HS-27A (cell line): ENCODE results near the gene C21orf58.
A peak's percentile ranks its signal among the peaks of the same experiment; 100 is the strongest.

Source experiments
- DNase-seq: peaks from one replicate; pipeline ENCODE4 v3.0.0-alpha.2; 2012; ENCODE audit warnings: low read depth, missing footprints

C21orf58 gene

DNA sequence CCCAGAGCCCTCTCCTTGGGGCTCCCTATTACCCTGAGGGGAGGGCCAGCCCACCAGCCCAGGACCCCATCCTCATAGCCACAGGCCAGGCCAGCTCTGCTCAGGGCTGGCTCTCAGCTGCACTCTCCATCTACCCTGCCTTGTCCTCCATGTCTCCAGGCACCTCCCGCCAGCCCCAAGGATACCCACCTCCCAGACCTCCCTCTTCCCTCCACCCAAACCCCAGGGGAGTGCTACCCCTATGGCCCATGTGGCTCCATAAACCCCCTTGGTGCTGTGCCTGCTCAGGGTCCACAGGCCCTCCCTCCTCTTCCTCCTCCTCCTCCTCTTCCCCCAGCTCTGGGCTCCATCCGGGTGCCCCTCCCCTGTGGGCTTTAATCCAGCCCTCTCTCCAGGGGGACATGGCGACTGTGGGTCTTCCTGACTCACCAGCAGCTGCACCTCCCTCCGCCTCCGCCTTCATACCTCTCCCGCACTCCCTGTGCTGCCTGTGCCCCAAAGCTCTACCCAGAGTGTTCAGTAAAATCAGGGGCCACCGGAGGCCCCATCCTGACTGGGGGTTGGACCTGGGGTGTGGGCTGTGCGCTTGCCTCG is 28.4 kb downstream of the C21orf58 start:
- no peak for DNase-seq

DNA sequence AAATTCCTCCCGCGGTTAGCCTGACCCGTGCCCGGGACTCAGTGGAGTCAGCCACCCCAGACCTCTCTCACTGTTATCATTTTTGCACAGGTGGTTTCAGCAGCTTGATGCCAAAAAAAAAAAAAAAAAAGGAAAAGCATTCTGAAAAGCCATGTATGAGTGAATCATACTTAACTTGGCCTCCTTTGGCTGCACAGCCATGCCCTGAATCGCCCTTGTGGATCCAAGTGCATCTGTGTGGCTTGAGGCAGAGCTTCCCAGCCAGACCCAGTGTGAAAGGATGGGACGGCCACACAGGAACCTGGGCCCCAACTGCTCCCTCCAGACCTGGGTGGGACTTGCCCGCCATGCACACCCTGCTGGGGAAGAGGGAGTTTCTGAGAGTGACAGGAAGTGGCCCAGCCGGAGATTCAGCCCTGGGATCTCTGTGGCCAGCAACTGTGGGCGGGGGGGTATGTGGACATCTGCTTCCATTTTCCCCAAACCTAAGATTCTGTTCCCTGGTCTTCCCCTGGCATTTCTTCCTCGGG is 29.0 kb downstream of the C21orf58 start:
- no peak for DNase-seq

DNA sequence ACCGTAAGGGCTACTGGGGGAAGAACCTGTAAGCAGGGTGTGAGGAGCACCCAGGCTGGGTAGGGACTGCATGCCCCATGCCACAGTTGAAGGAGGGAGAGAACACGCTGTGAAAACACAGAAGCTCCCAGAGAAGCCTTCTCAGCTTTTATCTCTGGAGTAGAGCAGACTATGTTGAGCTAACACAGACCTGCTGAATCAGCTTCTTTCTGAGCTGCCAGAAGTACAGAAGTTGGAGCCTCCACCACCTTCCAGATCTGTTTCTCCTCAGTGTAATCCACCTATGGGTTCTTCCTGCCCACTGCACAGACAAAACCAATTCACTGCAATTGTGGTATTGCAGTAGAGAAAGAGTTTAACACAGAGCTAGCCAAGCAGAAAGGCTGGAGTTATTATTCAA is 32.1 kb downstream of the C21orf58 start:
- no peak for DNase-seq

DNA sequence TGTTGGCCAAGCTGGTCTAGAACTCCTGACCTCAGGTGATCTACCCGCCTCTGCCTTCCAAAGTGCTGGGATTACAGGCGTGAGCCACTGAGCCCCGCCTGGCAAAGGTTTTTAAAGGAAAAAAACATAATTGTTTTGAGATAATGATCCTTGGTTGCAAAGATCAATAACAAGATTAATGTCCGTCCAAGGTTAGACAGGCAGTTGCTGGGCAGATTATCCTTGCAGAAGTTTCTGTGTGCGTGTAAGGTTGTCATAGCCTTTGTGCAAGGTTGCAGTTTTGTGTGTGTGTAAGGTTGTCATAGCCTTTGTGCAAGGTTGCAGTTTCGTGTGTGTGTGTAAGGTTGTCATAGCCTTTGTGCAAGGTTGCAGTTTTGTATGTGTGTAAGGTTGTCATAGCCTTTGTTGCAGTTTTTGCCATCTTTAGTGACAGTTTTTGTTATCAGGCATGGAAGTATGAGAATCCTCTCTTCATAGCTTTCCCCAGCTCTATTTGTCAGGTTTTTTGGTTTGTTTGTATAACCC is 34.0 kb downstream of the C21orf58 start:
- no peak for DNase-seq

DNA sequence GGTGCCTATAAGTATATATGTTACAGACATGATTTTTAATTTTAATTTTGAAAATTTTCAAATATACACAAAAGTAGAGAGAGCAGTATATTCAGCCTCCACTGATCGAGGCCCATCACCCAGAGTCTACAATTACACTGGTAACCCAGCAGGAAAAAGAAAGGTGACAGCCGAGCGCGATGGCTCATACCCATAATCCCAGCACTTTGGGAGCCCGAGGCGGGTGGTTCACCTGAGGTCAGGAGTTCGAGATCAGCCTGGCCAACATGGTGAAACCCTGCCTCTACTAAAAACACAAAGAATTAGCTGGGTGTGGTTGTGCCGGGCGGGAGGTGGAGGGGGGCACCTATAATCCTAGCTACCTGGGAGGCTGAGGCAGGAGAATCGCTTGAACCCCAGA is 36.1 kb downstream of the C21orf58 start:
- DNase-seq = no peak

DNA sequence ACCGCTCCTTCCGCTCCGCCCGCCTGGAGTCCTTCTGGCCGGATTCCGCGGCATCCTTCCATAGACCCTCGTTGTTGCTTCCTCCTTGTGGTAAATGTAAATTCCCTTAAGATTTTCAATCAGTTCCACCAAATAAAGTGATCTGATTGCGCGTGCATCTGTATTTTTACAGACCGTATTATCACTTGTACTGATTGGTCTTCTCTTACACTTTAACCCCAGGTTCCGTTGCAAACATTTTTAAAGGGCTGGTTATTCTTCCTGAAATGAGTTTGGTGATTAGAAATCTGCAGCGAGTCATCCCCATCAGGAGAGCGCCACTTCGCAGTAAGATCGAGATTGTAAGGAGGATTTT is 37.0 kb downstream of the C21orf58 start:
- DNase-seq = peak; percentile 55

DNA sequence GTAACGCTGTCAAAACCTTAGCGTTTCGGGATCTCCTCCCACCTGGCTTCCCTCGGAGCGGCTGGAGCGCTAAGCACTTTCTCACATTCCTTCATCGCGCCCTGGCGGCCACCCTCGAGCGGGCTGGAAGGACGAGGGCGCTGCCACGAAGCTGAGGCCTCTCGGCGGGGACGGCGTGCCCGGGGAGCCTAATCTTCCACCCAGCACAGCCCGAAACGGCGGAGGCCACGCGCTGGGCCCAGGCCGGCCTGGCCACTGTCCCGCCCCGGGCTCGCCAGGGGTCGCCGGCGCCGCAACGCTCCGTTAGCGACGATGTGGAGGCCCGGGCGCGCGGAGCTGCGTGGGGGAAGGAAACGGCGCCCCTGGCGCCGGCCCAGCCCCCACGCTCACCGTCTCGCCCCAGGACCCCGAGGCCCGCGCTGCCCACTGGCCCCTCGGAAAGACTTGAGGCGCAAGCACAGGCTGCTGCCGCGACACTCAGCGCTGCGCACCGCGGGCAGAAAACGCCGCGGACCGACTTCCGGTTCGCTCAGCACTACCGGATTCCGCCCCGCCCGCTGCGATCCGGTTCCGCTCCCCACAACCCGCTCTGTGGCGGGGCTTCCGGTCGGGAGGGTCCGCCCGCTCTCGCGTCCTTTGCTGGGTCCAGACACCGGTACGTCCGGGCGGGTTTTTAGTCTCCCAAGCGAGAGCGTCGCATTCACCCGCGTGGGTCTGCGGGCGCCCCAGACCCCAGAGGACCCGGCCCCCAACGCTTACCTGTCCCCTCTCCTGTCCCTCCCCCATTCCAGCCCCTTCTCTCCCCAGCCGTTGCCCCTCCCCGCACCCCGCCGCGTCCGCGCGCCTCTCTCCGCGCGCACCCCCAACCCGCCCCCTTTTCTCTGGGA is 37.7 kb downstream of the C21orf58 start, which contains the start of gene YBEY:
TSS of gene YBEY (plus strand) at position 582 of the 887 bp plus-strand sequence. CDS start 572 bp downstream, outside the sequence.
- DNase-seq = peak; percentile 83

DNA sequence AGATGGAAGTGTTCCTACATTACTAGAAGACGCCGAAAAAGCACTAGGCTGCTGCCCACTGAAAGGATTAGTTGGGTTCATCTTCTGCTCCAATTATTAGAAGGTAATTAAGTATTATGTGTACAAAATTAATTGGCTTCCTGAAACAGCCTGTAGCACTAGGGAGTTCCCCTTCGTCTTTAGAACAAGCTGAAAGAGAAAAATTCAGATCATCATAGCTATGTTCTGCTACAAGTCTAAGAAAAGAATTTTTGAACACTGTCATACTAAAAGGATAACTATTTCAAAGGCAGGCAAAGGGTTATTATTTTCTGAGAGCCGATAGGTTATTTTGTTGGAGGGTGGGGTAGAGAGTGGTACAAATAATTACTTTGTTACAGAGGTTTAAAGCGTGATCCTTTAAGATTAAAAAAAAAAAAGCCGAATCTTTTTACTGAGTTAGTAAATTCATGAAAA is 38.4 kb downstream of the C21orf58 start, which contains the start of gene MCM3AP:
TSS of gene MCM3AP (minus strand) at position 406 of the 456 bp plus-strand sequence. CDS start at position 81, 325 bp downstream.
- DNase-seq = no peak

DNA sequence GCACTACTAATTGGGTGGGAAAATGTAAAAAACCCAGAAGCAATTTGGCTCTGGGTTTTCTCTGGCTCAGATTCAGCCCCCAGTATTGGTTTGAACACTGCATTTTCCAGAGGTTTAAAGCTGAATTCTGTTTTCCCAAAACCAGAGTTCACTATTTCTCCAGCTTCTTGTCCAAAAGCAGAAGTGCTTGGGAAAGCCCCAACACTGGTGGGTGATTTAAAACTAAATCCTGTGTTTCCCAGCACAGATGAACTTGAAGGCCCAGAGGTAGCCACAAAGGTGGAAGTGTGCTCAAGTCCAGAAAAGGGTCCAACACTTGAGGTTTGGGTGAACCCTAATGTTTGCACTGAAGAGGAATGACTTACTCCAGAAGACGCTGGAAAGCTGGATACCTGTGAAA is 38.9 kb downstream of the C21orf58 start:
- DNase-seq = no peak

DNA sequence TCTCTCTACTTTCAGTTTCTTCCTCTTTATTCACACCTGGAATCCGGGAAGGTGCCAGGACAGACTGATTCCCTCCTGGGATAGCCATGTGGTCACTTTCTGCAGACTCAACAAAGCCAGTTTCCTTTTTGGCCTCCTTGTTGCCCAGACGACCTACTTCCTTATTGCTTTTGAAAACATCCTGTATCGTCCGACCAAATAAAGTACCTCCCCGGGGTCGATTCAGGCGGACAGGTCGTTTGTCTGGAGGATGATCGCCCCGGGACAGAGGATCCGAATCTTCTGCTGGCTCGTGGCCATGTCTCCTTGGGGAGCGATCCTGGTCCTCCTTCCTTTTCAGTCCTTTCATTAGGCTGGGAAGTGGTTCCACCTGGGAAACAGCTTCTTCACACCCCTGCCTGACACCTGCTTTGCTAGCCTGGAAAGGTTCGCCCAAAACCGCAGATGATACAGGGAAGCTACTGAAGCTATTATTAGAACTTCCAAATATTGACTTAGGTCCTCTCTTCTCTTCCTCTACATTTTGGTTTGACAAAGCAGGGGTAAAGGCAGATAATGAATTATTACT is 39.5 kb downstream of the C21orf58 start:
- DNase-seq = no peak

DNA sequence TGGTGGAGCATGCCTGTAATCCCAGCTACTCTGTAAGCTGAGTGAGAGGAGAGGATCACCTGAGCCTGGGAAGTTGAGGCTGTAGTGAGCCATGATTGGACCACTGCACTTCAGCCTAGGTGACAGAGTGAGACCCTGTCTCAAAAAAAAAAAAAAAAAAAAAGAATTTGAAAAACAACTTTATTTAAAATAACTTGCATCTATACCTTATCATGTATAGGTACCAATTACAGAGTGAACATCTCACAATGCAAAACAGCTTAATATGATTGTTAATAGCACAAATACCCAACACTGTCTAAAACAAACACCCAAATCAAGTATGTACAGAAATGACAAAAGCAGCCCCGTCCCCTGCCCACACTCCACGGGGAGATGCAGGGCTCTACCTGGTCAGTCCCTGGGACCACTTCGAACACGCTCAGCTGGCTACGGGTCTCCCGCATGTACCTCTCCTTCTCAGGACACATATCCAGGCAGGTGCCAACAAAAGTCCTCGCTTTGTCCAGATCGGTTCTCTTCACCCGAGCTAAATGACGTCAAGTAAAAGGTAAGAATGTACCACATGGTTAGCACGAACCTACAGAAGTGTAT is 48.8 kb downstream of the C21orf58 start:
- DNase-seq = no peak

DNA sequence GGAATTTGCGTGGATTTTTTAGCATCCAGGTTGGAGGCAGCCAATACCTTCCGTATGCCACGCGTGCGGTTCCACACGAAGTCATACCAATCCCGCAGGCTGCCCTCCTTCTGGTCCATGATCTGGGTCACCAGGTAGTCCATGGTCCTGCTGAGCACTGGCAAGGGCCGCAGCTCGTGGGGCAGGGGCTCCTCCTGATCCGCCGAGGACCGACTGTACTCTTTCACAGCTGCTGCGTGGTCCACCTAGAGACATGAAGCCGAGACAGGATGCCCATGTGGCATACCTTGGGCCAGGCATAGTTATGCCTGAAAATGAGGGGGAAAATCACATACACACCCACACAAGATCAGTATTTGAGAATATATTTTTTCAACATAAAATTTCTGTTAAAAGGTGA is 50.3 kb downstream of the C21orf58 start:
- no peak for DNase-seq

DNA sequence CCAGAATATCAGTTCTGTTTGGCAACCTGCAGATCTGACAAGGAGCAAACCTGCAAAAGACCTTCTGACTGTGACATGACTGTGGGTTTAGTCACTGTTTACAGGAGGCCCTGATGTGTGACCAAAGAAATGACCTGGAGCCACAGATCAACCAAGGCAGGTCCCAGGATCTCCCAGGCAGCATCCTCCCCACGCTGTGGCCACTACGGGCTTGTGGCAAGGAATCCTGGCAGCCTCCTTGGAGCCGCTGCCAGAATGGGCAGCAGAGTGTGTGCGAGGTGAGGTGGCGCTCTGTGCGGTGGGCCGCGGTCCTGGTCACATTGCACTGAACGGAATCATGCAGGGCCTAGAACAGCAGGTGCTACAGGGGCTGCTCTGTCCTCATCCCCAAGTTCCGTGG is 54.2 kb downstream of the C21orf58 start:
- no peak for DNase-seq

DNA sequence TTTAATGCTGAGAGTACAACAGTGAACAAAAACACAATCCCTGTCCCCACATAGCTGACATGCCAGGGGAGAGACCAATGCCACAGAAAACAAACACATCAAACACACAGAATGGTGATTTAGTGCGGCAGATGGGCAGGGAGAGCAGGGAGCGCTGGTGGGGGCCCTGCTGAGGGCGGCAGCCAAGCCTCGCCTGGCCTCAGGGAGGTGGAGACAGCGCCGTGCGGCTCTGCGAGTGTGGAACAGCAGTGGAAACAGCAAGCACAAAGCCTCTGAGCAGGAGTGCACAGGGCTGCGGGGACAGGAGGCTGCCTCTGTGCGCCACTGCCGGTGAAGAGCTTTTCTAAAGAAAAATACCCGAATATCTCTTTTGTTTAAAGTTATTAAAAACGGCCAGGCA is 55.3 kb downstream of the C21orf58 start:
- no peak for DNase-seq

DNA sequence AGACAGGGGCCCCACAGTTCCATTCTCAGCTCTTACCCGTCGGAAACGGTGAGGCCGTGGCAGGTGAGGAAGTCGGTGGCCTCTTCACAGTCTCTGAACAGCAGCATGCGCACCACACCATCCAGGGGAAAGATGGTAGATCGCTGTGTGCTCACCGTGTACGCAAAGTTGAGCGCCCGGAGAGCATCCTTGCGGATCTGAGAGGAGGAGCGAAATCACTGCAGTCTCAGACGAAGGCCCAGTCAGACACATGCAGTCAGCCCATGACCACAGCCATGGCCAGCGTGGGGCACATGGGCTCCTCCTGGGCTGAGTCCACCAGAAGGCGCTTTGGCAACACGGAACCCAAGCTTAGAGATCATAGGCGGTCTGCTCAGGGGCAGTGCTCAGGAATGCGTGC is 56.7 kb downstream of the C21orf58 start:
- no peak for DNase-seq

DNA sequence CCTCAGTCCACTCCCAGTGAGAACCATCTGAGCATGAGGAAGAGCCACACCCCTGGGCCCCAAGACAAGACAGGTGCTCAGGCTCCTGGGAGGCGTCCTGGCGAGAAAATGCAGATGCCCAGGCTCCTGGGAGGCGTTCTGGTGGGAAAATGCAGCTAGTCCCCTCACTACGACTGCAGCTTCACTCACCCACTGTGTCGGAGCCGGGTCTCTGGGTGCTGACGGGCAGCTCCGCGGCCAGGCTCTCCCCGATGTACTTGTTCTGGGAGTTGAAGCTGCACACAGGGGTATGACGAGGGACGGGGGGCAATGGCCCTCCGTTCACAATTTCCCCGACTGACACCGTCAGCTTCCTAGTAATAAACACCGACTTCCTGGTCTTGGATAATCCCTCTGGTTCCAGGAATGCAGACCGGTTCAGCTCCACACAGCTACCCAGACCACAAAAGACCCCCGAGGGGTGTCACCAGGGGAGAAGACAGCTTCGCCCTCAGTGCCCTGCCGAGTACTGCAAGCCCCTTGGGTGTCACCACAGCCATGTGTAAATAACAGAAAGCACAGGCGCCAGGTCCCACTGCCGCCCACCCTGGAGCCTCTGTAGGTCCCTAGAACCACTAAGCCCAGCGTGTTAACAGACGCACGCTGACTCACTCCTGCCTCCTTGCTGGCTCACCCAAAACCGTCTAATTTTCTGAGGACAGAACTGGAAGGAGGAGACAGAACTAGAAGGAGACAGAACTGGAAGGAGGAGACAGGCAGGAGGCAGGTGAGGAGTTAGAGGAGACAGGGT is 57.7 kb downstream of the C21orf58 start:
- no peak for DNase-seq

DNA sequence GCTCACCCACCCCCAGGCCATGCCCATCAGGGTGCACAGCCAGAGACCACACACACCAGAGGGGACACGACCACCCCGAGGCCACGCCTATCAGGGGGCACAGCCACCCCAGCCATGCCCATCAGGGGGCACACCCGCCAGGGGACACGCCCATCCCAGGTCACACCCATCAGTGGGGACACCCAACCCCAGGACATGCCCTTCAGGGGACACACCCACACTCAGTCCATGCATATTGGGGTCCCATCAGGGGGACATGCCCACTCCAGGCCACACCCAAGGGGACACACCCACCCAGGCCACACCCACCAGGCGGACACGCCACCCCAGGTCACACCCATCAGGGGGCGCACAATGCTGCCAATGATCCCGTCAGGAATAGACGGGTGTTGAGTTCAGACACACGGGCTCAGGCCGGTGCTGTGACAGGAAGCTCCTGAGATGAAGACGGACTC is 59.0 kb downstream of the C21orf58 start:
- DNase-seq = no peak

DNA sequence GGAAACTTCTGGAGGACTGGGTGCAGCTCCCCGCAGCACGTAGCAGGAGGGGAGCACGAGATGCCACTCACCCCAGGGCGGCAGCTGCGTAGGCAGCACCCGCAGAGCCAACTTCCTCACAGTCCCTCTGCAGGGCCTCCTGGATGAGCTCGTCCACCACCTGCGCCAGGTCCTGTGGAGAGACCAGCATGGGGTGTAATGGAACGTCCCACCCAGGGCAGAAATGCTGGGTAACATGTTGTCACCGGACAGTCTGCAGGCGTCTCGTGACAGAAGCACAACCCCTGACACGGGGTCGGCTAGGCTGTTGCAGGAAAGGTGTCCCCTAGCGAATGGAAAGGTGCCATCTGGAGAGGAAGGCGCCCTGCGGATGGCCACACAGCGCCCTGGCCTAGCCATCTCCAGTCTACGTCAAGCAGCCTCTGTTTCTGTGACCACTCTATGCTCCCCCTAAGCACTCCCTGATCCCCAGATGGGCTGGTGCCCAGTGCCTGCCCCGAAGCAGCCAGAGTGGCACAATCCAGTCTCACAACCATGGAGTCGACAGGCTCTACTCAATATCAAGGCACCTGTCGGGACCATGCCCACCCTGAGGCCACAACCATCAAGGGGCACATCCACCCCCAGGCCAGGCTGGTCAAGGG is 59.5 kb downstream of the C21orf58 start:
- DNase-seq = no peak

DNA sequence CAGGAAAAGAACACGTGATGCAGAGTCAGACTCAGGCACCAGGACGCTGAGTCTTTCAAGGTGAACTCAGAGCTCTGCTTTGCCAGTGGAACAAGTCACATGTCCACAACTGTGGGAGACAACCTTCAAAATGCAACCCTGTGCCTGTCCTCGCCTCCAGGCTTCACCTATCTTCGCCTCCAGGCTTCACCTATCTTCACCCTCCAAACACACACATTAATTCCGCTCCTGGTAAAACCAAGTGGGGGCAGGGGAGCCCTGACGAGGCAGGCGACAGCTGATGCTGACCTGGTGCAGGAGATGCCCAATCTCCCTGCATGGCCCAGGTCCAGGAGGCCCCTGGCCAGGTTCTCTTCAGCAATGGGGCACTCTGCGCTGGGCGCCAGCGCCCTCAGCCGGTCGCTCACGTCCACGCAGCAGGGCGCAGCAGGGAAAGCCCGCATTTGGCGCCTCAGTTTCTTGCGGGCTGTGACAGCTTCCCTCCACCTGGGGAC is 67.1 kb downstream of the C21orf58 start:
- no peak for DNase-seq

DNA sequence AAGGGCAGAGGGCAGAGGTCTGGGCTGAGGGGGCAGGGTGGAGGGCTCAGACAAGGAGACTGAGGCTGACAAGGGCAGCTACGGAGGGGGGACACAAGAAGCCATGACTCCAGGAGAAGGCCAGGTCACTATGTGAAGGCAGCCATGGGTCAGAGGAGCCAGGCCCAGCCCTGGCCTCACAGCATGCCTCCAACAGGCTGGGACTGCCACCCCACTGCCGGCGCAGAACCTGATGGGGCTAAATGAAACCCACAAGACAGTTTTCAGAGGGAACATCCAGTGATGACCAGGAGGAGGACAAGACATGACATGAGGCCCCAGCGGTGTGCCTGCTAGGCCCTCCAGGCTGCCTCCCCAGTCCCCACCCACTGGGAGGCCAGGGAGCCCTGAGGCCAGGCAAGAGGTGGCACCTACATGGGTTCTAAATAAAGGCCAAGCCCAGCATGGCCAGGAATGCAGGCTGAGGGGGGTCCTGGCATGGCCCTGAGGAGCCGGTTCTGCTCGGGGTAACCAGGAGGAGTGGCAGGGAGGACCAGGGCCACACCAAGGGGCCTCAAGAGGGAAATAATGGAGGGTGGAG is 67.8 kb downstream of the C21orf58 start:
- DNase-seq = no peak
